Measurements from ENCODE around the gene CCM2. TPM values are rescaled to one million over a fixed set of nuclear protein-coding genes. Genes with fewer than 3 reads are reported as not detected.

Gene CCM2
- total and polyA plus RNA-seq, 2 of the 8 experiments (the other 6 are each of a cell fraction or from before 2014, with no cell fraction given): 31.6 to 41.2 TPM

GRCh38 chr7:45081670-45081974 lies 81.6 kb downstream of the CCM2 start (continued):
- TF ChIP-seq CHD7 (IDR thresholded peaks at IDR 0.05; ENCODE audit: insufficient replicate concordance, low read length): no peak
- no peak for TF ChIP-seq SP4 (IDR thresholded peaks at IDR 0.05; ENCODE audit: low read length)
- no peak for TF ChIP-seq EZH2 (IDR thresholded peaks at IDR 0.05; ENCODE audit: low read depth, low read length, severe bottlenecking)
- TF ChIP-seq JUN (IDR thresholded peaks at IDR 0.05; ENCODE audit: low read depth, low read length): no peak
- TF ChIP-seq RFX5 (IDR thresholded peaks at IDR 0.05; ENCODE audit: borderline replicate concordance, low read depth, low read length): no peak
- TF ChIP-seq GTF2F1 (IDR thresholded peaks at IDR 0.05; ENCODE audit: borderline replicate concordance, low read depth, low read length): no peak
- TF ChIP-seq MAFK (IDR thresholded peaks at IDR 0.05; ENCODE audit: low read depth, low read length): no peak
- no peak for TF ChIP-seq HDAC6 (IDR thresholded peaks at IDR 0.05; ENCODE audit: low read depth, low read length)
- no peak for TF ChIP-seq ZNF274 (IDR thresholded peaks at IDR 0.05; ENCODE audit: borderline replicate concordance, extremely low read depth, low read length)
- TF ChIP-seq TEAD4 (IDR thresholded peaks at IDR 0.05; ENCODE audit: low read depth, low read length): no peak
- no peak for TF ChIP-seq ATF3 (IDR thresholded peaks at IDR 0.05; ENCODE audit: insufficient read depth, low read depth, low read length)
- no peak for TF ChIP-seq RAD21 (IDR thresholded peaks at IDR 0.05 in 1 of 2, conservative IDR thresholded peaks at IDR 0.05 in 1 of 2; ENCODE audit: low read depth in 2 of 2, low read length in 2 of 2)

All from H1 (cell line).